ENCODE results near the gene THRB.

THRB gene

GRCh38 chr3:24255414-24255813, 239.2 kb downstream of the THRB start:
- no peak for DNase-seq

GRCh38 chr3:24254649-24255048, 240.0 kb downstream of the THRB start:
- no peak for DNase-seq

GRCh38 chr3:24253336-24253735, 241.3 kb downstream of the THRB start:
- DNase-seq = no peak

GRCh38 chr3:24249523-24249922, 245.1 kb downstream of the THRB start:
- no peak for DNase-seq

- no peak for DNase-seq
Measured at GRCh38 chr3:24245056-24245455, 249.6 kb downstream of the THRB start.

GRCh38 chr3:24244491-24244890, 250.2 kb downstream of the THRB start:
- no peak for DNase-seq

GRCh38 chr3:24242012-24242698, 252.5 kb downstream of the THRB start:
- DNase-seq = no peak

- DNase-seq = no peak
Measured at GRCh38 chr3:24240306-24240705, 254.3 kb downstream of the THRB start.

GRCh38 chr3:24237971-24238706, 256.5 kb downstream of the THRB start:
- peak; percentile 90 for DNase-seq

- DNase-seq = no peak
Measured at GRCh38 chr3:24235121-24235520, 259.5 kb downstream of the THRB start.

GRCh38 chr3:24232784-24233183, 261.9 kb downstream of the THRB start:
- no peak for DNase-seq

- no peak for DNase-seq
Measured at GRCh38 chr3:24229468-24230221, 265.0 kb downstream of the THRB start.

GRCh38 chr3:24227635-24228034, 267.0 kb downstream of the THRB start:
- DNase-seq = no peak

GRCh38 chr3:24226397-24226796, 268.3 kb downstream of the THRB start:
- DNase-seq = no peak

- DNase-seq = no peak
Measured at GRCh38 chr3:24225385-24225950, 269.2 kb downstream of the THRB start.

- no peak for DNase-seq
Measured at GRCh38 chr3:24224666-24225384, 269.8 kb downstream of the THRB start.

GRCh38 chr3:24222165-24222805, 272.4 kb downstream of the THRB start:
- DNase-seq = no peak

- no peak for DNase-seq
Measured at GRCh38 chr3:24220859-24221657, 273.6 kb downstream of the THRB start.

GRCh38 chr3:24215502-24215901, 279.1 kb downstream of the THRB start:
- no peak for DNase-seq

- DNase-seq = no peak
Measured at GRCh38 chr3:24211381-24211780, 283.3 kb downstream of the THRB start.

- DNase-seq = no peak
Measured at GRCh38 chr3:24202071-24202470, 292.6 kb downstream of the THRB start.
